GM08714 (cell line): ENCODE data around the gene SFSWAP.
"Not testable (repeated sequence)": the region's sequence is repeated elsewhere in the genome, so short reads cannot be mapped to it uniquely, and the experiment has no call there.

Experiments used
- H3K4me3 ChIP-seq: fragments of 200-500 bp; sonication (Bioruptor generic); 2 replicates; pipeline ENCODE4 v1.5.1; 2014; ENCODE audit warnings: mild to moderate bottlenecking, low read length, inconsistent platforms
- ZNF274 ChIP-seq: IDR thresholded peaks from 2 replicates; pipeline ENCODE4 v1.6.1; 2012; ENCODE audit warnings: mild to moderate bottlenecking, low read depth, low read length

The SFSWAP gene

DNA sequence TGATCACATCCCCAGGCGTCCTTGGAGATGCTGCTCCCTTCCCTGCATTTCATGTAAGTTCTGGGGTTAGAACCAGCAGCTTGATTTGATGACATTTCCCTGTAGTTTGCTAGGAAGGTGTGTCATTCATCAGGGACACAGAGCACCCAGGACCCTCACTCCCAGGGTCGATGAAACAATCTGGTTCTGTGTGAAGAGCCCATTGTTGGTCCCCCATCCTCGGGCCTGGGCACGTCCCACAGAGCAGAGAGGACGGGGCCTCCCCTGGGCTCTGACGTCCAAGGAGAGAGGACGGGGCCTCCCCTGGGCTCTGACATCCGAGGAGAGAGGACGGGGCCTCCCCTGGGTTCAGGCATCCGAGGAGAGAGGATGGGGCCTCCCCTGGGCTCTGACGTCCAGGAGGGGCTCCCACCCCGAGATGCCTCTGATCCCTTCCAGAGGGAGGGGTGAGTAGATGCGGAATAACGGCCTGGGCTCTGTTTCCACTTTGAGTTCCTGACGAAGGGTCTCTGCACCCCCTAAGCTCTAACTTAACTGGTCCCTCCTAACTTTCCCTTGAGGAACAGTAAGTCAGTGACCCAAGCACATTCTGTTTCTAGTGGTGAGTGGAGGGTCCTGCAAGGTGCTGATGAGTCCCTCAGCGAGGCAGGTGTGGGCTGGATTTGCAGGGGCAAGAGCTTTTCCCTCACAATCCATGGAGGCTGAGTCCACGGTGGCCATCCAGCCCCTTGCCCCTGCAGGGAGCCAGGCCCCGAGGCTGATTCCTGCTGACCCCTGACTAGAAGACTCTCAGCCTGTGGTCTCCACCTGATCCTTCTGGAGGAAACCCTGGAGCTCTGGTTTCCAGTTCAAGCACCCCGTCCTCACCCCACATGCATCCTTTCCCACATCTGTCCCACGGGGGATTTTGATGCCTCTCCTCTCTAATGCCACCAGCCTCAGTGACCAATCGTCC lies 35.5 kb upstream of the SFSWAP start:
- H3K4me3 ChIP-seq = no peak overlapping the region
- TF ChIP-seq ZNF274 = no peak

DNA sequence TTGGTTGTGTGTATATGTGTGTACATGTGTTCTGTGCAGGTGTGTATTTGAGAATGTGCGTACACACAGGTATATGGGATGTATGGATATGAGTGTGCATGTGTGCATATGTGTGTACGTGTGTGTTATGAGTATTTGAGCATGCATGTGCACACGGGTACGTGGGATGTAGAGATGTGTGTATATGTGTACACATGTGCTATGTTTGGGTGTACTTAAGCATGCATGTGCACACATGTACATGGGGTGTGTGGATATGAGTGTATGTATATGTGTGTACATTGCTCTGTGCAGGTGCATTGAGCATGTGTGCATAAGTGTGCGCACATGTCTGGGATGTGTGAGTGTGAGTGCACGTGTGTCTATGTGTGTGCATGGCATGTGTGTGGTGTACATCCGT lies 34.3 kb upstream of the SFSWAP start:
- no peak for TF ChIP-seq ZNF274
- H3K4me3 ChIP-seq = no peak overlapping the region

DNA sequence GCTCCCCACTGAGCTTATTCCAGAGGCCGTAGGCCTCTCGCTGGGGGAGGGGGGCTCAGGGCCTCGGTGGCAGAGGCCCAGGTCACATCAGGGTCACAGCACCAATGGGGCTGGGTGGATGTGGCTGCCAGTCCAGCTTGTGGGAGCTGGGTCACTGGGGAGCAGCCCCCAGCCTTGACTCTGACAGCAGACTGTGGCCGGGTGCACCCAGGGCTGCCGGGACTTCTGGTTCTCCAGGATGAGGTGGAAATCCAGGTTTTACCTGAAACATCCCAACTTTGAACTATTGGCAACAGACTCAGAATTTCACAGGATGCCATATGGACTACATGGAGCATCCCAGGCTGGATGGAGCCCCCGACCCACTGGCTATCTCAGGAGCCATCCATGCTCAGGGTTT lies 33.8 kb upstream of the SFSWAP start:
- H3K4me3 ChIP-seq = not testable (repeated sequence)

DNA sequence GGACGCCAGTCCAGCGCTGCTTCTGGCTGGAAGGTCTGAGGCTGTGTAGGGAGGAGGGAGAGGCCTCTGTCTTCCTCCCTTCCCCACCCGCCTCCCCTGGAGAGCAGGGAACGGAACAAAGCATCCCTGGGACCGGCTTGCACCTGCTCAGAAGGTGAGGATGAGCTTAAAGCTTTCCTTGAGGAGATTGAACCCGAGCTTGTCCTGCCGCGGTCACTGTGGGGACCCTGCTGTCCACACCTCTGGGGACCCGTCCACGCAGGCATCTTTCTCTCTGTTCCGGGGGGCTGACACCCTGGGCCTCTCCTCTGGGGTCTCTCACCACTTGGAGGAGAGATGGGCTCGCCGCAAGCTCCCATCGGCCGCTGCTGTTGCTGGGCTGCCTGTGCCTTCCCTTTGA lies 33.2 kb upstream of the SFSWAP start:
- TF ChIP-seq ZNF274 = no peak
- no peak overlapping the region for H3K4me3 ChIP-seq

DNA sequence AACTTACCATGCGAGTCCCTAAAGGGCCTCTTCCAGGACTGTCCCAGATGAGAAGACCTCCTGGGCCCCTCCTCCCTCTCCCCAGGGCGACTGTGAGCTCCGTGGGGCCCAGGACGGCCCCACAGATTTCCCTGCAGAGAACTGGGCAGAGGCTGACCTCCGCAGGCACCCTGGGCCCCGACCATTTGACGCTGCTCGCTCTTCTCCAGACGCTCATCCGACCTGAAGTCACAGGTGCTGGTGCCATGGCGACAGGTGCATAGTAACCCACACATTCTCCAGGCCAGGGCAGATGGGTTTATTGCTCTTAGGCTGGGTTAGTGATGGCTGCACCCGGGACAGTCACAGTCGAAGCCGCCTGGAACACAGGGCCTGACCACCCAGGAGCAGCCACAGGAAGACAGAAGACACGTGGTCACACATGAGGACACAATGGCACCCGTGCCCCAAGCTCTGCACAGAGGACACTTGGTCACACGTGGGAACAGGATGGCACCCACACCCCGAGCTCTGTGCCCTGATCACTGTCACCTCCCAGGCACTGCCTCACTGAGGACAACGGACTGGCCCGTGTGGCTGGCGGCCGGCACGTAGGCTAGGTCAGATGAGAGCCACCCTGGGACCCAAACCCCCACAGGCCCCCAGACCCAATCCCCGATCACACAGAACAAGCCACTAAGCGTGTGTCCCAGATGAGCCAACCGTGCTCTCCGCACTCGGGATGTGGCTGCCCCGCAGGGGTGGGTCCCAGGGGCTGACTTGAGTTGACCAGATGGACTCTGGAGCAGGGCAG lies 32.3 kb upstream of the SFSWAP start:
- H3K4me3 ChIP-seq = not testable (repeated sequence)

DNA sequence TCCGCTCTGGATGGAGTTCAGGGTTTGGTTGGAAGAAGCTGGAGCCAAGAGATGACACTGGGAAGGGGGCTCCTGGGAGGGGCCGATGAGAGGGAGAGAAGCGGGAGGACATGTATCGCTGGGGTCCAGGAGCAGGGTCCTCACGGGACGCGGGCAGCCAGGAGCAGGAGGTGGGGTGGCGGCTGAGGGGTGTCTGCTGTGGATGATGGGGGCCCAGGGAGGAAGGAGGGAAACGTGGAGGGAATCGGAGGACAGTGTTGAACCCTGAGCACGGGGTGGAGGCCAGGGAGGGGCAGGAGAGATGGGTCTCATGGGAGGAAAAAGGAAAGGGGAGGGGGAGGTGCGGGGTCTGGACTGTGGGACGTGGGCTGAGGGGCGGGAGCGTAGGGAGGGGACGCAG lies 31.7 kb upstream of the SFSWAP start:
- H3K4me3 ChIP-seq = not testable (repeated sequence)

DNA sequence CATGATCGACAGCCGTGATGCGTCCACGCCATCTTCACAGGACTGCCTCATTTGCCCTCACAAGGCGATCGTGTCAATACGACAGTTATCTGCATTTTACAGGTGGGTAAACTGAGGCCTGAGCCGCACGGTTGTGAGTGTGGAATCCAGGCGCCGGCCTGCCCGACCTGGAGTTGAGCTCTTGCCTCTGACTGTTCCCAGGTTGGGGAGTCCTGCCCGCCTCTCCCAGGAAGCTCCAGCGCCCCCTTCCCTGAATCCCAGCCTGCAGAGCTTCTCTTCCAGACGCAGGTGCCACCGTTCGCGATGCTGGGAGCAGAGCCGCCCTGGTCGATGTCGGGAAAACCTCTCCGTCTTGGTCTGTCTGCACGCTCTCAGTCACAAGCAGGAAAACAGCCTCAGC lies 31.1 kb upstream of the SFSWAP start:
- not testable (repeated sequence) for H3K4me3 ChIP-seq

DNA sequence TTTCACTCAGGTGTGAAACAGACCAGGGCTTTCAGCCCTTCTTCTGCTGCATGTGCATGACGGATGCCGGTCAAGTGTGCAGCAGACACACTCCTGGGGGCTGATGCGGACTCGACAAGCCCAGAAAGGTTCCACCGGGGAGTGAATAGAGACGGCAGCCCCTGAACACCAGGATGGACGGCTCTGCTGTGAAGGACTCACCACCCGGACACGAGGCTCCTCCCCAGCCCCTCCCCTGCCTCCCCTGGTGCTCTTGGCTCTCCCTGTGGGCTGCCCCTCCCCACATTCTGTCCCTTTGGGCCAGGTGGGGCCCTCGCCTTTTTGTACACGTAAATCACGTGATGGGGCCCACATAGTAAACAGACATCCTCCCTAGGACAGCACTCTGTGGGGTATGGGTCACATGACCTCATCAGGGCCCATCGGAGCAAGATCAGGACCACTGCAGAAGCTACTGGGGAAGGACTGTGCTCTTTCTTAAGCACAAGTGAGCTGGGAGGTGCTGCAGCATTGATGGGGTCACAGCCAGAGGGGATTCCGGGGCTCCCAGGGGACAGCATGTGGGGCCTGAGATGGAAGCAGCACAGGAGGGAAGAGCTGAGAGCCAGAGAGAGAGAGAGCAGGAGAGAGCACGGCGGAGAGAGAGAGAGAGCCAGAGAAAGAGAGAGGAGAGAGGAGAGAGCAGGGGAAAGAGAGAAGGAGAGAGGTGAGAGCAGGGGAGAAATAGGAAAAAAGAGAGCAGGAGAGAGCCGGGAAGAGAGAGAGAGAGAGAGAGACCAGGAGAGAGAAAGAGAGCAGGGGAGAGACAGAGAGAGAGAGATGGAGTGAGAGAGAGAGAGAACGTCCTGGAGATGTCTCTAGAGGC lies 30.3 kb upstream of the SFSWAP start:
- not testable (repeated sequence) for H3K4me3 ChIP-seq

DNA sequence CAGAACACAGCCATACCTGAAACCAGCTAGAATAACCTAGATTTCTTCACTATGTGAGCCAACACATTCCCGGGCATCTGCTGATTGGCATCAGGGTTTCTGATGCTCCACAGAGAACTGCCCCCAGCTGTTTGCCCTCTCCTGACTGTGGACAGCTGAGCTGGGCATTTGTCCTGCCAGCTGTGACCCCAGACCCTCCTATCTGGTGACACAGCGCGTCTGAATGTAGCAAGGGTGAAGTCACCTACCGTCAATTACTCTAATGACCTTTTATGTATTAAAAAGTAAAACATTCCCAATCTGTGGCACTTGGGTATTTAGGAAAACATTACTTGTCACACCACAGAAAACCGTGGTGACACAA lies 29.7 kb upstream of the SFSWAP start:
- H3K4me3 ChIP-seq = no peak overlapping the region
- no peak for TF ChIP-seq ZNF274

DNA sequence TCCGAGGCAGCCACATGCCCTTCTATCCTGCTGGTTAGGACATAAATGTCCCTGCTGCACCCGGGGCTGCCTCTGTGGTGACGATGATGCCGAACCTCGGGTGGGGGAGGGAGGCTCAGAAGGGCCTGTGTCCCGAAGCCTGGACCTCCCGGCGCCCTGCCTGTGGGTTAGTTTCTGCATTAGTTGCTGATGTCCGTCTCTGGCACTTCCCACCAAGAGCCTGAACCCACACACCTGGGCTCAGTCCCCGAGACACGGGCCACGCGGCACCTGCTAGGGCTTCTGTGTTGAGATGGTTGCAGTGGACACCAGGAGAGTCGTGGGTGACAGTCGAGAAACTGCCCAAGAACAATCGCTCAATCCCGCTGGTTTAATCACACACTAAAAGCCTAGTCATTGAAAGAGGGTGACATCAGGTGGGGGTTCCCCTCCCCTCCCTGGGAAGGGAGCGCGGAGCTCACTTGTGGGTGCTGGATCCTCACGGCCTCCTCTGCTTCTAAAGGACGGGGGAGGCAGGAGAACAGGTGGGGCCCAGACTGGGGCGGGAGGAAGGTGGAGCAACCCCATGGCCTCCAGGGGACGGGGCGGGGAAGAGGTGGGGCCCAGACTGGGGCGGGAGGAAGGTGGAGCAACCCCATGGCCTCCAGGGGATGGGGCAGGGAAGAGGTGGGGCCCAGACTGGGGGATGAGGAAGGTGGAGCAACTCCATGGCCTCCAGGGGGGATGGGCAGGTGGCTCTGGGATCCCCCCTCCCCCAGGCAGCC lies 29.0 kb upstream of the SFSWAP start:
- not testable (repeated sequence) for H3K4me3 ChIP-seq

DNA sequence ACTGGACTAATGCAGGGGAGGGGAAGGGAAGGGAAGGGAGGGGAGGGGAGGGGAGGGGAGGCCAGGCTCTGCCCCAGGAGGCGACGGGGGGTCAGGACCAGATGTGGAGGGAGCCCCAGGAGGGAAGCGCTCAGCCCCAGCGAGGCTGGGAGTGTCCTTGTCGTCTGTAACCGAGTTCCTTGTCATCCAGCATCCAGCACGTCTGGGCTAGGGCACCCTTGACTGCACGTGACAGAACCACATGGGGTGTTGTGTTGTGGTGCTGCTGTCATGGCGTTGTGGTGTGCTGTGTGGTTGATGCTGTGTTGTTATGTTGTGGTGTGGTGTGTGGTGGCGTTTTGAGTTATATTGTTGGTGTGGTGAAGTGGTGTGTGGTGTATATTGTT lies 28.4 kb upstream of the SFSWAP start:
- TF ChIP-seq ZNF274 = no peak

DNA sequence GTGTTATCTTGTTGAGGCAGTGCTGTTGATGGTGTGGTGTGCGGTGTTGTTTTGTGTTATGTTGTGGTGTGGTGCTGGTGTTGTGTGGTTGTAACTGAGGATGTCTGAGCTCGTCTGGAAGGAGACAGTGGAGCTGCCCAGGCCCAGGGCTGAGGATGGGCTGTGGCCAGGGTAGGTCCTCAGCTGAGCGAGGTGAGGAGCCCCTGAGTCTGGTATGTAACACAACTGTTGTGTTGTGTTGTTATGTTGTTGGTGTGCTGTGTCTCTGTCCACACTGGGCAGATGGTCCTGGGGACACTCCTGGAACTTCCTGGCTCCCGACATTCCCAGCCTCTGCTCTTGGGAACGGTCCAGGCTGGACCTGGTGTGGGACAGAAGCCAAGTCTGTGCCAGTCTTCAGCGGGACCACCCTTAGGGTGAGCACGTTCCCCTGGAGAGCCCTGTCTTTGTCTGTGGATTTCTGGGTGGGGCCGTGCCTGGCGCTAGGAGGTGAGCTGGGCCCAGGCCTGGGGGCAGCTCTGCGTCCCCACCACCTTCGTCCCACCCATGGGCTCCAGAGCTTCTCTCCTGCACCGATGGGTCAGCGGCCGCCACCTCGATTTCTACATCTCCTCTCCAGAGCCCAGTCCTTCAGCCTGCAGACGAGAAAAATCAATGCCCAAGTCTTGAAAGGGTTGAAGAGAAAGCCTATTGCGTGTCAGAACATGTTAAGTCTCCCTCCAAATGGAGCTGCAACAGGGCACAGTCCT lies 27.4 kb upstream of the SFSWAP start:
- H3K4me3 ChIP-seq = no peak overlapping the region

More for the DNA sequence above, 28.4 kb upstream of the SFSWAP start:
- no peak overlapping the region for H3K4me3 ChIP-seq

DNA sequence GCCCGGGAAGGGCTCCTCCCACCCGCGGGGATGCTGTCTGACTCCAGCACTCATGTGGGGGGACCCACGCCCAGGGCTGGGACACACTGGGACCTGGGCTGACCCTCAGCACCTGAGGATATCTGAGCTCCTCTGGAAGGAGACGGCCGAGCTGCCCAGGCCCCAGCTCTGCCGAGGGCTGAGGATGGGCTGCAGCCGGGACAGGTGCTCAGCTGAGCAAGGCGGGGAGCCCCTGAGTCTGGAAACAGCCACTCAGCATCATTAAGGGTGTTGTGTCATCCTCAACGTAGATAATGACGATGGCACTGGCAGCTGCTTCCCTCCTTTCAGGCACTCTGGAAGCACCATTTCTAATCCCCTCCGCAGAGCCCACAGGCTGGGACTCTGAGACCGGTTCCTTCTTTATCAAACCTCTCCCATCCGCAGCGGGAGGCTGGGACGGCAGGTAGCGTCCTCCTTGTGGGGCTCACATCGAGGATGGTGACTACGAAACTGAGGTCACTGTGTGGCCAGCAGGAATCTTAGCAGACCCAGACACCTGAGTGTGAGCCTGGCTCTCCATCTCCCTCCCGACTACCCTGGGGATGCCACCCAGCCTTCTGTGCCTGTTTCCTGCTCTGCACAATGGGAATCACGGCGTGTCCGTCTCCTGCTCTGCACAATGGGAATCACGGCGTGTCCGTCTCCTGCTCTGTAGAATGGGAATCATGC lies 26.7 kb upstream of the SFSWAP start:
- no peak for TF ChIP-seq ZNF274
- no peak overlapping the region for H3K4me3 ChIP-seq

More for the DNA sequence above, 27.4 kb upstream of the SFSWAP start:
- no peak for TF ChIP-seq ZNF274
